ENCODE results near the gene ANKRD29. TPM values are rescaled to one million over a fixed set of nuclear protein-coding genes. Genes with fewer than 3 reads are reported as not detected.

ANKRD29 gene
- total and polyA plus RNA-seq, 4 experiments from 2014 or later: 0.91 to 1.3 TPM; not detected in 2

- Mint-ChIP-seq H3K27me3 (no peaks in the 10 kb centered on the region), H3K4me1 (peaks cover 2 to 5% (median 4%) of the 10 kb centered on the region in 4 donors), H3K27ac (no peak overlapping the region), H3K4me3 (no peak overlapping the region), H3K9me3 (no peaks in the 10 kb centered on the region), H3K36me3 (peaks cover 49 to 76% of the 10 kb centered on the region in 2 donors)
- CTCF ChIA-PET (ENCODE audit: partially characterized antibody): interaction anchor here (1.0 to 4.1 kb wide), 2 partner anchors 20 to 35 kb away, joined by 3 to 17 read pairs; no protein-coding TSS in a partner anchor
- no peaks in the 10 kb centered on the region for H3K27me3 ChIP-seq (ENCODE audit: insufficient read depth, low read length)
- H3K36me3 ChIP-seq (ENCODE audit: insufficient read depth, low read length): peaks cover 70% of the 10 kb centered on the region
- H3K4me3 ChIP-seq (ENCODE audit: low read length in 2 of 2): no peak overlapping the region
- intact Hi-C loops (cut with micrococcal nuclease): no loop called here
- POLR2A ChIA-PET (ENCODE audit: partially characterized antibody): interaction anchor here (1.2 kb wide), 1 partner anchor 11 kb away, joined by 6 read pairs; no protein-coding TSS in a partner anchor
- peaks cover 4% of the 10 kb centered on the region for H3K4me1 ChIP-seq (ENCODE audit: insufficient read depth, low read length)
- no peak for DNase-seq
- no peaks in the 10 kb centered on the region for H3K9me3 ChIP-seq (ENCODE audit: control insufficient read depth in 1 of 2, low read length in 2 of 2)
- no peak overlapping the region for H3K27ac ChIP-seq (ENCODE audit: low read depth, low read length)
Measured at GRCh38 chr18:23550898-23551297, 111.8 kb downstream of the ANKRD29 start.

Other genes starting within 250 kb of the ANKRD29 start
- gene RIOK3, start 209.6 kb downstream of the ANKRD29 start, total RNA-seq: 10 to 100 TPM; 73.2 to 84.4 TPM
- 10 to 100 TPM; 36.6 to 39.1 TPM for gene RIOK3, start 209.6 kb downstream of the ANKRD29 start, polyA plus RNA-seq
- gene RMC1, start 159.4 kb downstream of the ANKRD29 start, total RNA-seq: 10 to 100 TPM; 56.6 TPM
- gene RMC1, start 159.4 kb downstream of the ANKRD29 start, polyA plus RNA-seq: 10 to 100 TPM; 42.7 to 45.8 TPM
- gene NPC1, start 76.4 kb downstream of the ANKRD29 start, total RNA-seq: 10 to 100 TPM; 62.9 to 64.5 TPM
- gene NPC1, start 76.4 kb downstream of the ANKRD29 start, polyA plus RNA-seq: 10 to 100 TPM; 14.0 to 21.9 TPM
- gene LAMA3, start 26.5 kb upstream of the ANKRD29 start, total RNA-seq: not detected
- not detected for gene LAMA3, start 26.5 kb upstream of the ANKRD29 start, polyA plus RNA-seq

Data from CD4-positive, alpha-beta memory T cell (primary cell).